Activated T-helper 17 cell treated with anti-CD3 and anti-CD28 coated beads, Interleukin-2, amount 50 U/mL, for 72 hours (primary cell): ENCODE measurements around the gene KRT85. TPM values are rescaled to one million over a fixed set of nuclear protein-coding genes. Genes with fewer than 3 reads are reported as not detected.

Source experiments
- ATAC-seq: fragments of 150-1000 bp; cut with Tn5 transposase; replicated peaks from 2 replicates; pipeline ENCODE4 v1.10.0; 2021; ENCODE audit warnings: mild to moderate bottlenecking, moderate library complexity
- H3K27ac Mint-ChIP-seq: one replicate; pipeline ENCODE4 v1.8.0; 2022; ENCODE audit warnings: mixed read lengths
- H3K27me3 Mint-ChIP-seq: one replicate; pipeline ENCODE4 v1.8.0; 2022; ENCODE audit warnings: mixed read lengths
- H3K36me3 Mint-ChIP-seq: one replicate; pipeline ENCODE4 v1.8.0; 2022; ENCODE audit warnings: low read depth, mild to moderate bottlenecking, mixed read lengths
- H3K4me1 Mint-ChIP-seq: one replicate; pipeline ENCODE4 v1.8.0; 2022; ENCODE audit warnings: mixed read lengths
- H3K4me3 Mint-ChIP-seq: one replicate; pipeline ENCODE4 v1.8.0; 2022; ENCODE audit warnings: mild to moderate bottlenecking, mixed read lengths
- H3K9me3 Mint-ChIP-seq: one replicate; pipeline ENCODE4 v1.8.0; 2022; ENCODE audit warnings: mixed read lengths
- total RNA-seq, 2 donors: library from RNA; stranded (reverse); gene quantifications; one replicate each; pipeline ENCODE4 v1.2.3, GENCODE V29; 2022

Gene KRT85
- total RNA-seq, 2 donors from 2014 or later = not detected

- peaks cover 7% of the 10 kb centered on the region for H3K27me3 Mint-ChIP-seq
- H3K27ac Mint-ChIP-seq = no peak overlapping the region
- no peaks in the 10 kb centered on the region for H3K36me3 Mint-ChIP-seq
- no peaks in the 10 kb centered on the region for H3K9me3 Mint-ChIP-seq
- no peak for ATAC-seq
- H3K4me3 Mint-ChIP-seq = no peak overlapping the region
- H3K4me1 Mint-ChIP-seq = no peaks in the 10 kb centered on the region
Measured at GRCh38 chr12:52364061-52364460, 3.2 kb downstream of the KRT85 start.

DNA sequence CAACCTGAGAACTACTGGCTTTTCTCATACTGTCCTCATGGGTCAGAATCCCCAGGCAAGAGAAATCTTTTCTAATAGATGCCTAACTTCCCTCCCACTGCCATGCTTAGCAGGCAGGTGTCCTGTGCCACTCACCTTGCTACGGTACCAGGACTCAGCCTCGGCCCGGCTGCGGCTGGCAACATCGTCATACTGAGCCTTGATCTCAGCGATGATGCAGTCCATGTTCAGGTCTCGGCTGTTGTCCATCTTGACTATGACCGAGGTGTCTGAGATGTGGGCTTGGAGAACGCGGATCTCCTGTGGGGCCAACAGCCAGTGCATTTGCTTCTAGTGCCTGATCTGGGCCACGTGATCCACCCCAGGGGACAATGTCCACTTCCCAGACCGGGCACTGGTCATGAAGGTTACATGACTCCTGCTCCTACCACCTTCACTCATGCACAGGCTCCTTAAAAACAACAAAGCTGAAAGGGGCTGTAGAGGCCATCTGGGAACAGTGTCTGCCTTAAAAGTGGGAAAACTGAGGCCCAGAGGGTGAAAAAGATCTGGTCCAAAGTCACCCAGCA is 4.1 kb downstream of the KRT85 start:
- no peak overlapping the region for H3K27ac Mint-ChIP-seq
- H3K4me3 Mint-ChIP-seq = no peak overlapping the region
- H3K9me3 Mint-ChIP-seq = no peaks in the 10 kb centered on the region
- peaks cover 4% of the 10 kb centered on the region for H3K27me3 Mint-ChIP-seq
- no peaks in the 10 kb centered on the region for H3K36me3 Mint-ChIP-seq
- H3K4me1 Mint-ChIP-seq = no peaks in the 10 kb centered on the region
- no peak for ATAC-seq

DNA sequence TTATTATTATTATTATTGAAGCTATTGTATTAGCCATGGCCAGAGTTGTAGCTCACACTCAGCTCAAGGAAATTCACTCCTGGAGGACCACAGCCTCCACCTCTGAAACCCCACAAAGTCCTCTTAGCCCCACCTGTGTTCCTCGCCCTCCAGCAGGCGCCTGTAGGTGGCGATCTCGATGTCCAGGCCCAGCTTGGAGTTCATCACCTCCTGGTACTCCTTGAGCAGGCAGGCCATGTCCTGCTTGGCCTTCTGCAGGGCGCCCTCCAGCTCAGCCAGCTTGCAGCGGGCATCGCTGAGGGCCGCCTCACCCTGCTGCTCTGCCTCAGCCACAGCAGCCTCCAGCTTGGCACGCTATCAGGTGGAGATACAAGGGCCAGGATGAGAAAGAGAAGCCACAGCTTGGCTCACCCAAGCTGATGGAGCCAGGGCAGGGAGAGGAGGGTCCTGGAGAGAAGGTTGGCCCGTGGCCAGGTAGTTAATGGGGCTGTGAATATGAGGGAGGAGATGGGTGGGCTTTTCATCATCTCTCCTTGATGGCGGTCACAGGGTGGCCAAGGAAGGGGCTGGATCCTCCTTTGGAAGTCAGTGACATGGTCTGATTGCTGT is 5.1 kb downstream of the KRT85 start:
- Mint-ChIP-seq H3K4me1 (no peaks in the 10 kb centered on the region), H3K4me3 (no peak overlapping the region), H3K36me3 (no peaks in the 10 kb centered on the region), H3K27ac (no peak overlapping the region), H3K27me3 (peaks cover 4% of the 10 kb centered on the region), H3K9me3 (no peaks in the 10 kb centered on the region)
- ATAC-seq = no peak

DNA sequence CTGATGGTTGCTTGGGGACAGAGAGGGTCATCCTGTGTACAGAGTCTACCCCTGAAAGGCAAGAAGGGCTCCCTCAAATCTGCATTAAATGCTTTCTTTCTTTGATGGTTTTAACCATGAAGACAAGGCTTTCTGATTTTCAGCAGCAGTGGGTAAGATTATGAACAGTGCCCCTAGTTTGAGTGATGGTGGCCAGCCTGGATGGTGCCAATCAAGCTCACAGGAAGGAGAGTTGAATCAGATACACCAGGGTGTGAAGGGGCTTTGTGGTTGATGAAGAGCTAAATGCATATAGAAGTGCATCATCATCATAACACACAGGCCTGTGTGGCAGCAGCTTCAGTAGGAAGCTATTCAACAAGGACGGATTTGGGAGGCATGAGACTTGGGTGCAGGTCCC is 5.7 kb downstream of the KRT85 start:
- H3K4me3 Mint-ChIP-seq = no peak overlapping the region
- no peak for ATAC-seq
- no peak overlapping the region for H3K27ac Mint-ChIP-seq
- H3K4me1 Mint-ChIP-seq = no peaks in the 10 kb centered on the region
- no peaks in the 10 kb centered on the region for H3K9me3 Mint-ChIP-seq
- no peaks in the 10 kb centered on the region for H3K36me3 Mint-ChIP-seq
- H3K27me3 Mint-ChIP-seq = peaks cover 4% of the 10 kb centered on the region

DNA sequence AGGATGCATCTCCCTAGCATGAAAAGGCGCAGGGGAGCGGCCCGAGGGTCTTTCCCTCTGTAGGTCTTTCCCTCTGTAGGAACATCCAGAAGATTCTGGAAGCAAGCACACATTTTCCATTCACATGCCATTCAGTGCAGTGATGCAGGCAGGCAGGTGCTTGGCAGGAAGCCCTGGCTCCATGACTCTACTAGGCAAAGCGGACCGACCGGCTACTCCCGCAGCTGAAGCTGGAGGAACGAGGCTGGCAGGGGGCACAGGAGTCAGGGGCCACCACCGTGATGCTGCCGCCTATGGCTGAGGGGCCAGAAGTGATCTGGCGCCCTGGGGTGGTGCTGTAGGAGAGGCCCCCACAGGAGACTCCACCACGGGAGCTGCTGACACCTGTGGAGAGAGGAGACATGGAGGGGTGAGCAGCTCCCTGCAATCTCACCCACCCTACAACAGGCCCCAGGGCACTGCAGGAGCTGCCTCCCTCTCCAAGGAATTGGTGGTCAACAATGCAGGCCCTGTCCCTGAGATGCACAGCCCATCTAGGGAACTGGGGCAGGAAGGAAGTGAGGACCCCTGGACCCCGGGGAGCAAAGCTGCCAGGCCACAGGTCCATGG is 6.5 kb downstream of the KRT85 start:
- H3K4me1 Mint-ChIP-seq = no peaks in the 10 kb centered on the region
- no peak overlapping the region for H3K27ac Mint-ChIP-seq
- H3K27me3 Mint-ChIP-seq = peaks cover 4% of the 10 kb centered on the region
- no peaks in the 10 kb centered on the region for H3K36me3 Mint-ChIP-seq
- no peaks in the 10 kb centered on the region for H3K9me3 Mint-ChIP-seq
- H3K4me3 Mint-ChIP-seq = no peak overlapping the region
- no peak for ATAC-seq

- no peaks in the 10 kb centered on the region for H3K36me3 Mint-ChIP-seq
- no peaks in the 10 kb centered on the region for H3K9me3 Mint-ChIP-seq
- no peak overlapping the region for H3K27ac Mint-ChIP-seq
- H3K4me1 Mint-ChIP-seq = no peaks in the 10 kb centered on the region
- no peak overlapping the region for H3K4me3 Mint-ChIP-seq
- ATAC-seq = no peak
- peaks cover 4% of the 10 kb centered on the region for H3K27me3 Mint-ChIP-seq
Measured at GRCh38 chr12:52360106-52360662, 7.1 kb downstream of the KRT85 start.

GRCh38 chr12:52359621-52360061 is 7.6 kb downstream of the KRT85 start:
- peak overlapping the region; percentile 13 for H3K27ac Mint-ChIP-seq
- no peaks in the 10 kb centered on the region for H3K36me3 Mint-ChIP-seq
- no peaks in the 10 kb centered on the region for H3K4me1 Mint-ChIP-seq
- H3K4me3 Mint-ChIP-seq = no peak overlapping the region
- no peak for ATAC-seq
- H3K27me3 Mint-ChIP-seq = peaks cover 4% of the 10 kb centered on the region
- no peaks in the 10 kb centered on the region for H3K9me3 Mint-ChIP-seq

GRCh38 chr12:52358575-52359350 is 8.5 kb downstream of the KRT85 start:
- no peaks in the 10 kb centered on the region for H3K36me3 Mint-ChIP-seq
- ATAC-seq = peak; percentile 65
- H3K4me1 Mint-ChIP-seq = no peaks in the 10 kb centered on the region
- H3K27ac Mint-ChIP-seq = peak overlapping the region; percentile 22
- no peak overlapping the region for H3K4me3 Mint-ChIP-seq
- peaks cover 4% of the 10 kb centered on the region for H3K27me3 Mint-ChIP-seq
- H3K9me3 Mint-ChIP-seq = no peaks in the 10 kb centered on the region

DNA sequence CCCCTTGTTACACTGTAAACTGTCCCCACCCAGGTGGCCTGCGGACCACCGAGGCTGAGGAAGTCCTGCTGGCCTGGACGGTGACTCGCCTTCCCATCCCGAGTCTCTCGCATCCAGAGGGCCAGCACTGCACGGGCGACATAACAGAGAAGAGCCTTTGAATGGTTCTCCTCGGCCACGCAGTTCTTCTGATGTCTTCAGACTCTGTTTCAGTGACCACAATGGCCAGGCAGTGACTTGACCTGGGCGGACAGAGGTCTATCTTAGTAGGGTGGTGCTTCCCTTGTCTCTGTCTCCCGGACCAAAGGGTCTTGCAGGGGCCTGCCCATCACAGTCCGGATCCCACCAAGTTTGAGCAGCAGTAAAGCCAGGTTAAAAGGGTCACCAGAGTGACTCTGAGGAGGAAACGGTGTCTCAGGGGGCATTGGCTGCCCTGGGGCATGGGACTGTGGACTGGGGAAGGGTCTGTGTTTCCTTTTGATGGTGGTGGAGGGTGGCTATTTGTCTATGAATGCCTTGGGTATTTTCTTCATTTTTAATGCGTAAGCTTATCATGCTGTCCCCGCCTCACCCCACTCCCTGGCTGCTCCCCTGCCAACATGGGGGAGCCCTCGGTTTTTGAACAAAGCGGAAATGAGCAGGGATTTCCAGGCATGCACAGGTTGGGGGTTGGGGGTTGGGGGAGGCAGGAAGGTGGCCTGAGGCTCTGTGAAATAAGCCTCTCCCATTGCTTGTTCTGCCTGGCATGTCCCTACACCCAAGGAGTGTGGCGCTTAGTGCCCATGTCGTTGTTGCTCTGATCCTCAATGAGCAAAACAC is 10.3 kb downstream of the KRT85 start:
- Mint-ChIP-seq H3K9me3 (no peaks in the 10 kb centered on the region), H3K27me3 (peaks cover 4% of the 10 kb centered on the region), H3K27ac (peak overlapping the region; percentile 12), H3K4me1 (peaks cover under 1% of the 10 kb centered on the region), H3K4me3 (no peak overlapping the region), H3K36me3 (no peaks in the 10 kb centered on the region)
- no peak for ATAC-seq

- no peak overlapping the region for H3K4me3 Mint-ChIP-seq
- H3K36me3 Mint-ChIP-seq = no peaks in the 10 kb centered on the region
- no peak for ATAC-seq
- no peaks in the 10 kb centered on the region for H3K9me3 Mint-ChIP-seq
- H3K27me3 Mint-ChIP-seq = peaks cover 4% of the 10 kb centered on the region
- H3K27ac Mint-ChIP-seq = no peak overlapping the region
- H3K4me1 Mint-ChIP-seq = peaks cover 6% of the 10 kb centered on the region
Measured at GRCh38 chr12:52356031-52356761, 11.1 kb downstream of the KRT85 start.

DNA sequence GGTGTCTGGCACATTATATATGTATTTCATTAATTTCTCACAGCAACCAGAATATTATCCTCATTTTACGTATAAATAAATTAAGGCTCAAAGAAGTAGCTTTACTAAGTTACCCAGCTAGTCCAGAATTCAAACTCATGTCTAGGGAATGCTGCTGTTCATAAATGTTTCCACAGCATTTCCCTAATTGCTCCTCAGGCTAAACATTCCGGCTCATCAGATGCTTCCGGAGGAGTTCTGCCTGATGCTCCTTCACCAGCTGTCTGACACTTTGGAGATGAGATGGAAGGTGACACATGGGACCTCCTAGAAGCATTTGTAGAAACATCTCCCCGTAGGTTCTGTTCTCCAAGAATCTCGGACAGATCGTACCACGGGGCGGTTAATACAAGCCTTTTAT is 12.1 kb downstream of the KRT85 start:
- peaks cover 4% of the 10 kb centered on the region for H3K27me3 Mint-ChIP-seq
- H3K9me3 Mint-ChIP-seq = no peaks in the 10 kb centered on the region
- H3K4me1 Mint-ChIP-seq = peaks cover 6% of the 10 kb centered on the region
- no peaks in the 10 kb centered on the region for H3K36me3 Mint-ChIP-seq
- H3K4me3 Mint-ChIP-seq = no peak overlapping the region
- no peak for ATAC-seq
- H3K27ac Mint-ChIP-seq = no peak overlapping the region

DNA sequence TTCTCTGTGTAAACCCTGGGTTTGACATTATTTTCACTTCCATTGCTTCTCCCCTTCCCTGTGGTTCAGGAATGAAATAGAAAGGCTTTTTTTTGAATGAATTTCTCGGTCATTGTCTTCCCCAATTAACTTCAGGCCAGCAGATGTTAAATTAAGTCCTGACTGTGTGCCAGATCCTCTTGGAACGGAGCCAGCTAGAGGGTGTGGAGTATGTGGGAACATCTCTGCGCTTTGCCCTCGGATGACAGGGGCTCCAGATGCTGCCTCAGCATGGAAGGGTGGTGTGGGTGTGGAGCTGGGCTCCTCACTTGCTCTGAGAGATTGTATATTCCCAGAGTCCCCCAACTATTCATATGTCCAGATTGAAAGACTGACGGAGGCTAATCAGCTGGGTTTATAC is 13.1 kb downstream of the KRT85 start:
- Mint-ChIP-seq H3K27me3 (peaks cover 5% of the 10 kb centered on the region), H3K9me3 (no peaks in the 10 kb centered on the region), H3K4me3 (no peak overlapping the region), H3K36me3 (no peaks in the 10 kb centered on the region), H3K27ac (no peak overlapping the region), H3K4me1 (peaks cover 6% of the 10 kb centered on the region)
- ATAC-seq = no peak

DNA sequence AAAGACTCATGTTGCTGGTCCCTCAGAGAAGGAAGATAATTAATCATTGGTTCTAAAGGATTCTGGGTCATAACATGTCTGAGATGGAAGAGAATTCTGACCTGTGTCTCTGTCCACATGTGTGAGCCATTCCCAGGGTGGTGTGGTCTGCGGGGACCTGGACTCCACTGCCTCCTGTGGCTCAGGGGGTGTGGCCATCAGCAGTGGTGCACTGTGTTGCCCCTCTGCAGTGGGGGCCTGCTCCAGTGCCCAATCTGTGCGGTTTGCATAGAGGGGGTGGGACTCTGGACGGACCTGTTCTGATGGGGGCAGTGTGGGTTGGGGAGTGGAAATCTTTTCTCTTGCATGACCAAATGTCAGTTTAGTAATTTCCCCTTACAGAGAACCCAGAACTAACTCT is 13.5 kb downstream of the KRT85 start:
- peaks cover 6% of the 10 kb centered on the region for H3K27me3 Mint-ChIP-seq
- H3K27ac Mint-ChIP-seq = no peak overlapping the region

More for the DNA sequence above, 13.5 kb downstream of the KRT85 start:
- no peak overlapping the region for H3K4me3 Mint-ChIP-seq
- no peaks in the 10 kb centered on the region for H3K36me3 Mint-ChIP-seq
- peaks cover 6% of the 10 kb centered on the region for H3K4me1 Mint-ChIP-seq
- ATAC-seq = no peak
- H3K9me3 Mint-ChIP-seq = no peaks in the 10 kb centered on the region
